GM19099 (cell line): Measurements from ENCODE around the gene FGF16.

Experiments
- POLR2A ChIP-seq: IDR thresholded peaks from 3 replicates; pipeline ENCODE4 v1.6.1; 2011; ENCODE audit warnings: low read depth; ENCODE audit not compliant: insufficient read length; ENCODE audit errors: extremely low read depth

FGF16 gene

DNA sequence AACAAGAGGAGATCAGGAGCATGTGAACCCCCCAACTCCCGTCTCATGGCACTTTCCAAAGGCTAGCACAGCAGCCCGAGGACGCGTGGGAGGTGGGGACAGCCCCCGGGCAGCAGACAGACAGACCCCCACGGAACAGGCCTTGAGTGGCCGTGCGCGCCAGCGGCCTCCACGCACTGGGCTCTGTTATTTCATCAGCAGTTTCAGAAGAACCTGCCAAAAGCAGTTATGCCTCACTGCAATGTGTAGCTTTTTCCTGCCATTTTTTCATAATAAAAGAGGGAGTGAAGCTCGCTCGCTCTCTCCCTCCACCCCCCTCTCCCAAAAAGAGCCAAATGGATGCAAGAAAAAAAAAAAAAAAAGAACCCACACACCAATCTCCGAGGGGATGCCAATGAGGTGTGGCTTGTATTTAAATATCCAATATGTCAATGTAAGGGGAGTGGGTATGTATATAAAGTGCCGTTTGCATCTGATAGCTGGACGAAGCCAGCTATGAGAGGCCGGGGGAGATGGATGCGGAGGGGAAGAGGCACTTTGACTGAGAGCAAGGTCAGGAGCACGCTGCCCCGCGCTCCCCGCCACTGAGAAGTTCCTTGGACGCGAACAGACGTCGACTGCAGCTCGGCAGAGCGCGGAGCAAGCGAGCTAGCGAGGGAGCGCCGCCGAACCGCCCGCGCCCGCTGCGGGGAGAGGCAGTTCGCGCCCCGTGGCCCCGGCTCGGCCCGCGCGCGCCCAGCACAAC, at the start of gene FGF16:
Gene FGF16 (plus strand): TSS at position 482 of the 745 bp plus-strand sequence. CDS start 286 bp downstream, outside the sequence.
- TF ChIP-seq POLR2A, result no peak

DNA sequence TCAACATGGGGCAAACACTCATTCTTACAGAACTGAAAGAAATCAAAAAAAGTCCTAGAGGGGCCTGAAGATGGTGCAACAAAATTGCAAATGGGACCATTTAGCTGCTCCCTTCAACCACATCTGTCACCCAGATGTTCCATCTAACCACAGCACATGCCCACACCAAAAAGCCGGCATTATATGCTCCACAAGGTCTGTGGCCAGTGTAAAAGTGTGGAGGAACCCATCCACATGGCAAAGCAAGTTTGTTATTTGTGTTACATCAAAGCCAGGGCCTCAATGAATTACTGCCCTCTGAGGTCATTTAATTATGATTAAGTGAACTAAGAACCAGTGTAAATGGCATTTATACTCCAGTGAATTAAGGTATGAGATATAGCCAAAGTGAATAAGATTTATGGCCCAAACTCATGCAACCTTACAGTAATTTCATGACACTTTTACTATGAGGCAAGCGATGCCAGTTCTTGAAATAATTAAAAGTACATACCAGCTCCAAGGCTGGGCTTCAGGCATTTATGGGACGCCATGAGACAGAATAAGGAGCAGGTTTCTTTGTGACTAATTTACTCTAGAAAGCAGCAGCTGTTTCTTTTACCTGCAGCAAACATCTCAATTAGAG, 48.7 kb upstream of the FGF16 start:
- no peak for TF ChIP-seq POLR2A

DNA sequence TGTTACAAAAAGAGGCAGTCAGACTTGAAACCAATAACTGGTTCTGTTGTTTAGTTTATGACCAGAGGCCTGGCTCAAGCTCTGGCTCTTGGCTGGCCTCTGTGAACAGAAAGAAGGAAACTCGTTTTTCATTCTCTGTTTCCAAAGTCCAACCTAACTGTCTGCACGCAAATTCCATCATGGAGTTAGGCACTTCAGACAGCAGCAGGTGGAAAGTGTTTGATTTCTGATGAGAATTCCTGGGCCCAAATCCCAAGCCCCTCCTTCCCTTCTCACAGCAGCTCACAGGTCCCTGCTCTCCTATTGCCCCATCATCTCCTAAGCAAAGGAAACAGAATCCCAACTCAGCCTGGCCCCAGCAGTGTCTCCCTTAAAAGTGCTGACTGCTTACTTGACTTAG, 42.8 kb upstream of the FGF16 start:
- TF ChIP-seq POLR2A, result no peak

DNA sequence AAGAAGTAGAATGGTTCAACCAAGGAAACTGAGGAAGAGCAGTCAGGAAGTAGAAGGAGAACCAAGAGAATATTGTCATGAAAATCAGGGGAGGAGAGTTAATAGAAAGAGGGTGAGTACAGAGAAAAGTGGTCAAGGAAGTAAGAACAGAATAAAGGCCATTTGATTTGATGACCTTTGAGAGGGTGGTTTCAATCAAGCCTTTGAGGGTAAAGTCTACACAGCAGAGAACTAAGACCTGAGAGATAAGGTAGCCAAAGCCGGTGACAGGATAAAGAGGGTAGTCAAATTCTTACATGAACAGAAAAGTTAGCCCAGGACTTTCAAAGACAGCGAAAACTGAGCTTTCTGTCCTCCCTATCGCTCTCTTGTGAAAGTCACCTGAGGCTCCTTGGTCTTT, 34.6 kb upstream of the FGF16 start:
- no peak for TF ChIP-seq POLR2A

DNA sequence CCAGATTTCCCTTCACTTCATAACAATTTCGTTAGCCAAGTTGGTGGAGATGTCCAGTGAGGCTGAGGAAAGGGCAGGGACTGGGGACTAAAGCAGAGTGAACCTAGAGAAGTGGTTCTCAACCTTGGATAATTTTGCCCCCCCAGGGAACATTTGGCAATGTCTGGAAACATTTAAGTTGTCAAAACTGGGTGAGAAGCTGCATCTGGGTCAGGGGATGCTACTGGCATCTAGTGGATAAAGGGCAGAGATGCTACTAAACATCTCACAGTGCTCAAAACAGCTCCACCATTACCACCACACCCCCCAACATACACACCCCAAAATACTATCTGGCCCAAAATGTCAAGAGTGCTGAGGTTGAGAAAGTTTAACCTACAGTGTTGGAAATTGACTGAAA, 32.0 kb upstream of the FGF16 start:
- no peak for TF ChIP-seq POLR2A

DNA sequence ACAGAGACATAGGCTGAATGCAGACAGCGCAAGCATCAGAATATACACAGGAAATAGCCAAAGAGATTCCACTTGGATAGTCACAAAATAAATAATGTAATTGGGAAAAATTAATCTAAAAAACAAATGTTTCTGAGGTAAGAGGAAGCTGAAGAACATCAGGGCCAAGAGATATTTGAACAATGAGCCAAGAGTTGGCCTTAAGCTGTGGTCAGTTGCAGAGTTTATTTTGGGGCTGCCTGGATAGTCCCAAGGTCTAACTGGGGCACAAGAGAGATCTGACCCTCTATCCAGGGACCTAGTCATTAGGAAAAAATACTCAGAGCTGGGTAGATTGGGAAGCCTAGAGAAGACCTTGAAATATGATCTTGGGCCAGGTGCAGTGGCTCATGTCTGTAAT, 31.3 kb upstream of the FGF16 start:
- no peak for TF ChIP-seq POLR2A

DNA sequence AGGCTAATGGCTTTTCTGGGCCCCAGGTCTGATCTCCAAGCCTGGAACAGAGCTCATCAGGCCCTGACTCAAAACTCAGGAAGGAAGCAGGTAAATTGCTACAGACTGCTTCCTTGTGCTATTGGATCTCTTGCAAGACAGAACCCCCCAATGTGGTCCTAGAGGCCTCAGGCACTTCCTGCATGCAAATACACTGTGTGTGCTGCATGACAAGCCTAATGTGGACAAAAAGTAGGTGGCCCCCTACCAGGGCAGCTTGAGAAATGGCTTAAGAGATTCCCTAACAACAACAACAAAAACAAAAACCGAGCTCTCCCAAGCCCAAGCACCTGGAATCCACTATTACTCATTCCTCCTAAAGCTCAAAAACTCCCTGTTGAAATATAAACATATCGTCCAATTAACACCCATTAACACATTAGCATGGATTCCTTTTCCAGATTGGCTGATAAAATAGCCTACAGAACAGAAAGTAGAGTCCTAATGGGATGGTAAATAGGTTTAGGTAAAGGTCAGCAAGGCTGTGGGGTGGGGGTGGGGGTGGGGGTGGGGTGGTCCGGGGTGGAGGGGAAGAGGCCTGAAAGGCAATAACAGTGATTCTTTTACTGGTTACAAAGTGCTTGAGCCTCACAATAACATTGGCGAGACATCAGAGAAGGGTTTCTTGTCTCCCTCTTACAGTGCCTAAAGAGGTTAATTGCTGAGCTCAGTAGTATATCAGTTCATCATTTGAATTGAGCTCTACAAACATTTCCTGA, 24.1 kb upstream of the FGF16 start:
- no peak for TF ChIP-seq POLR2A

DNA sequence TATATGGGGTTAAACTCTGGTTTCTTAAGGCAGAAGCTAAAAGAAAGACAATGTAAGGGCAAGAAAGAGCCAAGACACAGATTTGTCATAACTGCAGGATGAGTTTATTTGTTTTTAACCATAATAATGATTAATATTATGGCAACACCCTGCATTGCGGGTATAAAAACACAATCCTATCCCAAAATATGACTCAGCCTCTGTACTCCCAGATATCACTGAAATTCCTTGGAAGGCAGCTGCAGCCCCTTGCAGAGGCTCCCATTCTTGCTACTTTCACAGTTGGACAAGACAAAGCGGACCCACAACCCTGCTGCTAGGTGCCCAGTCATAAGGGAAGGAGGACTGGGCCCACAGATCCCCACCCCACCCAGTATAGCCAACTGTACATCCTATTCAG, 20.4 kb upstream of the FGF16 start:
- TF ChIP-seq POLR2A, result no peak

DNA sequence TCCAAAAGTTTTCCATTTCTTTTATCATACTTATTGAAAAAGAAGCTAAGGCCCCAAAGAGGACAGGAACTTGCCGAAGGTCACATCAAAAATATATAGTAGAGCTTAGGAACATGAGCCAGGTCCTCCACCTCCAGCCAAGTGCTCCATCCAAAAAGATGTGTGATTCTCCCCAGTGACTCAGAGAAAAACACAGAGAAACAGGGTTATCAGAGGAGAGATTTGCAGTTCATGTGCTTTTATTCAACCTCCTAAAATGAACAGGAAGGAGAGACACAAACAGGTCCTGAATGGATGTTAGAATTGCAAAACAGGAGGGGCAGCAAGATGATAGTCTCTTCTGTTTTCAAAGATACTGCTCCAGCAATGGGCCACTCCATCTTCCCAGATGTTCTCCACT, 19.6 kb upstream of the FGF16 start:
- no peak for TF ChIP-seq POLR2A

DNA sequence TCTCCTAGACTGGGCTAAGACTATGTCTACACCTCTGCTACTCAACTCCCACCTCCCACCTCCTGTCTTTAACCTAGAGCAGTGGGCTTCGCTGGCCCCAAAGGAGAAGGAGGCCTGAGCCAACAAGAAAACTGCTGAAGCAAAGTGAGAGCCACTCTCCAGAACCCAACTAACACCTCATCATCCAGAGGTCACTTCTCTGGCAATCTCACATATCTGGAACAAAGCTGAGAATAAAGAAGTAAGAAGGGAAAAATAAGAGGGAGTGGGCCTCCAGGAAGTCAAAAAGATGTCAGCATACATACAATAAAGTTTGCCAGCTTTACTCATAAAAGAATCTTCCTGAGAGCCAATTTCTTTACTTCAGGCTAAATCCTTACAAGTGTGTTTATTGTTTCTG, 18.6 kb upstream of the FGF16 start:
- no peak for TF ChIP-seq POLR2A

DNA sequence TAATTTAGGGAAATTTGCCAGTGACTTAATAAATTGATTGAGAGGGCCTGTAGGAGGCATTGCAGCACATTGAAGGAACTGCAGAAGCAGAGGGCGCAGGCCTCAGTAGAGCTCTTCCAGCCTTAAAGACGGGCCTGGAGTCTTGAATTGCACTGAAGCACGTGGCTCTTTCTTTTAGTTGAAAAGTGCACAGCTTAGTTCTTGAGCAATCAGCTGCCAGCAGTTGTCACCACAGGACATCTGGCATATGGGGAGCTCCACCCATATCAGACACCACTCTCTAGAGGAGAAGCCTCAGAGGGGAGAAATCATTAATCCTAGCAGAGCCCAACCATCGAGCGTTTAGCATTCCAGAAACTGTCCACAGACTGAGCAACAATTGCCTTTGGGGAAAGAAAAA, 16.0 kb upstream of the FGF16 start:
- no peak for TF ChIP-seq POLR2A

DNA sequence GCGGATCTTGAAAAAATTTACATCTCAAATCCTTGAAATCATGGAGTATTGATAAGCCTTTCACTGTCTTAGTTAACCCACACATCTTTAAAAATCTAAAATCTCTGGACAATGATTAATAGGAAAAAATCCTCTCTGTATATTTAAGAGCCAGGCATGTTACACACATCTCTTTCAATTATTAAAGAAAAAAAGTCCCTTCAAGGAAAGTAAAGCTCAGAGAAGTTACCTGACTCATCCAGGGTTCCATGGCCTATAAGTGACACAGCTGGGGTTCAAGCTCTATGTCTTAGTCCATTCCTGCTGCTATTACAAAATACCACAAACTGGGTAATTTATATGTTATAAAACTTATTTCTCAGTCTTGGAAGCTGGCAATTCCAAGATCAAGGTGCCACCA, 14.2 kb upstream of the FGF16 start:
- no peak for TF ChIP-seq POLR2A

DNA sequence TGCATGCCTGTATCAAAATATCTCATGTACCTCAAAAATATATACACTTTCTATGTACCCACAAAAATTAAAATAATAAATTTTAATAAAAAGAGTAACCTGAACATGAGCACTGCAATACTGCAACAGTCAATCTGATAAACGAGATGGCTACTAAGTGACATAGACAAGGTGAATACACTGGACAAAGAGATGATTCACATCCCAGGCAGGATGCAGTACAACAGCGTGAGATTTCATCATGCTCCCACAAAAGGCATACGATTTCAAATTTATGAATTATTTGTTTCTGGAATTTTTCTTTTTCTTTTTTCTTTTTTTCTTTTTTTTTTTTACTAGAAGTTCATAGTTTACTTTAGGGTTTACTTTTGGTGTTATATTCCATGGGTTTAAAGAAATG, 12.2 kb upstream of the FGF16 start:
- no peak for TF ChIP-seq POLR2A

DNA sequence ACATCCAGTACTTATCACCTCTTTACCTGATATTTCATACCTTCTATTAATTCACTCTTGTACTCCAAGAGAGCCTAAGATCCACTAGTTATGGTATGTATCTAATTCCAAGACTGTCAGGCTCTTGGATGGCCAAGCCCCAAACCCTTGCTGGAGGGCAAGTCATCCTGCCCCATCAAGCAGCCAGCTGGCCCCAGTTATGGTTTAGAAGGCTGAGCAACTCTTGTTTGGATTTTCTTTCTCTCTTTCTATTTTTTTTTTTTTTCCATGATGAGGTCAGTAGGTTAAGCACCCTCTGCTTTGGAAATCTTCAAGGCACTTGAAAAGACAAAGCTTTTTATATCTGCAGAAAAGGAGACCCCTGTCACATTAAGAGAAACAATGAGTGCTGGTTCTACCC, 10.9 kb upstream of the FGF16 start:
- no peak for TF ChIP-seq POLR2A

DNA sequence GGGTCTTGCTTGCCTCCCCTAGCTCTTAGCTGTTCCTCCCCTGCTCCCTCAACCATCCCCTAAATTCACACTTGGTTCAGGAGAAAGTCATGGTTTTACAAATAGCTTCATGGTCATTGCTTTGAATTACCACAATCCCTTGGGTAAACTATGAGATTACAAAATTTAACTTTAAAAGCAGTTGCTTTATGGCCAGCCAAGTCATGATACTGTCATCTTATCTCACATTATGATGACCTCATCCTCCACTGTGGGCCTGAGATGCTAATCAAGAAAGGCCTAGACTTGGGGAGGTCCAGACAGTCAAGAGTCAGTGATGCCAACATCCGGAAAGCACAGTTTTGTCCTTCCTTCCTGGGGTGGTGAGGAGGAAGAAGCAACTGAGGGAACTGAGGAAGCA, 10.5 kb upstream of the FGF16 start:
- TF ChIP-seq POLR2A, result no peak

DNA sequence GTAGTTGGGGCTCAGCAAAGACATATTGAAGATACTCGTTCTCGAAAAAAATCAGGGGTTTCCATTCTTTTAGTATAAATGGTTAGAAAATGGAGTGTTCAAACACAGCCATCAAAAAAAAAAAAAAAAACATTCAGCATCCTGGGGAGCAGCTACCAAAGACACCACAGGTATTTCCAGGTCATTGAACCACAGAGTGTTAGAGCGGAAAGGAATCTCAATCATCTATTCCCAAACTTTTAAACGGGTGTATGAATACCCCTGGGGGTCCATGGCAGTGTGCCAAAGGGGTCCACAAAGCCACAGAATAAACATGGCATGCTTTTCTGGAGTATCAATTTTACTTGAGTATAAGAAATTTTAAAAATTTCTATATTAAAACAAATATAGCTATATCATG, 6.9 kb upstream of the FGF16 start:
- TF ChIP-seq POLR2A, result no peak
